ENCODE results near the gene CD151. TPM values are rescaled to one million over a fixed set of nuclear protein-coding genes. Genes with fewer than 3 reads are reported as not detected.

Gene CD151
- polyA plus RNA-seq, 1 donor (not counting 4 experiments of a cell fraction or from before 2014, with no cell fraction given), result 434 TPM

DNA sequence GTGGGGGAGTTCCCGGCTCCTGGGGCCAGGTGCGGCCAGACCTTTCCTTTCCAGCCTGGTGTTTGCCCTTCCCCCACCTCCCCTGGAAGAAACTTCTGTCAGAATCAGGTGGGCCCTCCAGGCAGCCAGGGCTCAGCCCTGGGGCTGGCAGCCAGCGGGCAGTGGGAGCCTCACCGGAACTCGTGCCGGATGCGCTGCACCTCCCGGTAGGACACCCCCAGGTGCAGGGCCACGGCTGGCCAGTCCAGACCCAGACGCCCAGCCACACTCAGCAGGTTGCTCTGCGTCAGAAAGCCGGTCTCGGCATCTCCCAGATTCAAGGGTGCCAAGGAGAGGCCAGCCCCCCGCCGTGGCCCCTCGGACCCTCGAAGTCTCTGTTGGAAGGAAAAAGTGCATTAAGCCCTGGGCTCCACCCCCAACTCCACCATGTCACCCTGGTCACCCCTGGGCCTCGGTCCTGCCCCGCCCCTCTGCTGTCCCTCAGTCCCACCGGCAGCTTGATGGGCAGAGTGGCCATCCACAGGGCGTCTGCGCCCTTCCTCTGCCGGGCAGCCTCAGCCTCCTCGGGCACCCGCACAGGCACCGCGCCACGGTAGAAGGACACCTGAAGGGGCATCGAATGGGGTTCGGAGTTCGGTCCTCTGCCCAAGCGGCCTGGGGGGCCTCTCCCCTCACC lies 33.0 kb upstream of the CD151 start:
- DNase-seq (ENCODE audit: low read depth, low spot score), result no peak
- H3K9ac ChIP-seq (ENCODE audit: control insufficient read depth, extremely low read depth, insufficient read depth, low read length), result no peak overlapping the region
- dilution Hi-C loops (cut with MboI; ENCODE audit: extremely low pct_ligation_motif_present, low sequenced_read_pairs), result no loop called here
- no peak overlapping the region for H2AFZ ChIP-seq (ENCODE audit: control insufficient read depth, low read length)
- H4K20me1 ChIP-seq (ENCODE audit: control insufficient read depth, extremely low read depth, insufficient read depth, low read length), result no peaks in the 10 kb centered on the region
- no peak overlapping the region for H3K4me2 ChIP-seq (ENCODE audit: control insufficient read depth, extremely low read depth, insufficient read depth, low read depth, low read length)
- no peak for FAIRE-seq
- H3K9me3 ChIP-seq (ENCODE audit: control insufficient read depth, low read depth, low read length), result no peaks in the 10 kb centered on the region
- no peak overlapping the region for H3K4me3 ChIP-seq (ENCODE audit: control insufficient read depth in 2 of 3, extremely low read depth in 1 of 3, insufficient read depth in 2 of 3, low read depth in 1 of 3, low read length in 3 of 3)
- no peaks in the 10 kb centered on the region for H3K79me2 ChIP-seq (ENCODE audit: control insufficient read depth, insufficient read depth, low read length)
- H3K27ac ChIP-seq (ENCODE audit: control insufficient read depth, insufficient read depth, low read length), result no peak overlapping the region
- peaks cover 0 to 17% of the 10 kb centered on the region in 2 experiments for H3K36me3 ChIP-seq (ENCODE audit: control insufficient read depth in 2 of 2, extremely low read depth in 1 of 2, insufficient read depth in 2 of 2, low read length in 2 of 2)
- TF ChIP-seq CTCF (optimal IDR thresholded peaks at IDR 0.05 in 1 of 3, IDR thresholded peaks at IDR 0.05 in 1 of 3, conservative IDR thresholded peaks at IDR 0.05 in 1 of 3; ENCODE audit: extremely low read depth in 1 of 3, insufficient read depth in 2 of 3, low read length in 3 of 3) (no peak), EZH2 (IDR thresholded peaks at IDR 0.05; ENCODE audit: low read length) (no peak)
- no peaks in the 10 kb centered on the region for H3K9me1 ChIP-seq (ENCODE audit: control insufficient read depth, extremely low read depth, insufficient read depth, low read length)
- peaks cover 29% of the 10 kb centered on the region for H3K4me1 ChIP-seq (ENCODE audit: control insufficient read depth, extremely low read depth, insufficient read depth, low read length)
- no peaks in the 10 kb centered on the region for H3K27me3 ChIP-seq (ENCODE audit: control insufficient read depth, extremely low read depth, insufficient read depth, low read length)

- TF ChIP-seq EZH2 (IDR thresholded peaks at IDR 0.05; ENCODE audit: low read length) (no peak), CTCF (optimal IDR thresholded peaks at IDR 0.05 in 1 of 3, IDR thresholded peaks at IDR 0.05 in 1 of 3, conservative IDR thresholded peaks at IDR 0.05 in 1 of 3; ENCODE audit: extremely low read depth in 1 of 3, insufficient read depth in 2 of 3, low read length in 3 of 3) (no peak)
- Histone ChIP-seq H3K4me3 (ENCODE audit: control insufficient read depth in 2 of 3, extremely low read depth in 1 of 3, insufficient read depth in 2 of 3, low read depth in 1 of 3, low read length in 3 of 3) (no peak overlapping the region), H3K27me3 (ENCODE audit: control insufficient read depth, extremely low read depth, insufficient read depth, low read length) (no peaks in the 10 kb centered on the region), H3K27ac (ENCODE audit: control insufficient read depth, insufficient read depth, low read length) (no peak overlapping the region), H3K9ac (ENCODE audit: control insufficient read depth, extremely low read depth, insufficient read depth, low read length) (no peak overlapping the region), H4K20me1 (ENCODE audit: control insufficient read depth, extremely low read depth, insufficient read depth, low read length) (no peaks in the 10 kb centered on the region), H3K9me1 (ENCODE audit: control insufficient read depth, extremely low read depth, insufficient read depth, low read length) (no peaks in the 10 kb centered on the region), H3K9me3 (ENCODE audit: control insufficient read depth, low read depth, low read length) (no peaks in the 10 kb centered on the region), H3K4me1 (ENCODE audit: control insufficient read depth, extremely low read depth, insufficient read depth, low read length) (peaks cover 26% of the 10 kb centered on the region), H3K79me2 (ENCODE audit: control insufficient read depth, insufficient read depth, low read length) (no peaks in the 10 kb centered on the region), H3K36me3 (ENCODE audit: control insufficient read depth in 2 of 2, extremely low read depth in 1 of 2, insufficient read depth in 2 of 2, low read length in 2 of 2) (peaks cover 0 to 17% of the 10 kb centered on the region in 2 experiments), H3K4me2 (ENCODE audit: control insufficient read depth, extremely low read depth, insufficient read depth, low read depth, low read length) (no peak overlapping the region), H2AFZ (ENCODE audit: control insufficient read depth, low read length) (no peak overlapping the region)
- FAIRE-seq (no peak), DNase-seq (ENCODE audit: low read depth, low spot score) (no peak)
- dilution Hi-C loops (cut with MboI; ENCODE audit: extremely low pct_ligation_motif_present, low sequenced_read_pairs), result no loop called here
Observed at GRCh38 chr11:800473-800872, 32.3 kb upstream of the CD151 start.
